IgD-negative memory B cell (primary cell): ENCODE results near the gene AKAP3. TPM values are rescaled to one million over a fixed set of nuclear protein-coding genes. Genes with fewer than 3 reads are reported as not detected.

Experiments
- H3K27ac Mint-ChIP-seq, 3 donors: one replicate each; pipeline ENCODE4 v1.8.0; 2020 to 2022; ENCODE audit warnings: mild to moderate bottlenecking in 3 of 3, mixed read lengths in 3 of 3, moderate library complexity in 1 of 3
- H3K27me3 Mint-ChIP-seq: one replicate; pipeline ENCODE4 v1.8.0; 2021; ENCODE audit warnings: mixed read lengths
- H3K36me3 Mint-ChIP-seq: one replicate; pipeline ENCODE4 v1.8.0; 2020; ENCODE audit warnings: mild to moderate bottlenecking, mixed read lengths
- H3K4me1 Mint-ChIP-seq, 3 donors: one replicate each; pipeline ENCODE4 v1.8.0; 2020 to 2022; ENCODE audit warnings: mixed read lengths in 3 of 3, mild to moderate bottlenecking in 1 of 3
- H3K4me3 Mint-ChIP-seq, 4 donors: one replicate each; pipeline ENCODE4 v1.8.0; 2020 to 2022; ENCODE audit warnings: mild to moderate bottlenecking in 4 of 4, mixed read lengths in 4 of 4, moderate library complexity in 3 of 4
- H3K9me3 Mint-ChIP-seq, 3 donors: one replicate each; pipeline ENCODE4 v1.8.0; 2020 to 2021; ENCODE audit warnings: mixed read lengths in 3 of 3, mild to moderate bottlenecking in 1 of 3
- polyA plus RNA-seq: library from polyadenylated mRNA; unstranded; fragments of 300-500 nt; fragmentation: Illumina TruSeq; gene quantifications from one replicate; pipeline ENCODE4 v1.2.3, GENCODE V29; 2021

Gene AKAP3
- polyA plus RNA-seq, 1 donor from 2014 or later, result 2.7 TPM

DNA sequence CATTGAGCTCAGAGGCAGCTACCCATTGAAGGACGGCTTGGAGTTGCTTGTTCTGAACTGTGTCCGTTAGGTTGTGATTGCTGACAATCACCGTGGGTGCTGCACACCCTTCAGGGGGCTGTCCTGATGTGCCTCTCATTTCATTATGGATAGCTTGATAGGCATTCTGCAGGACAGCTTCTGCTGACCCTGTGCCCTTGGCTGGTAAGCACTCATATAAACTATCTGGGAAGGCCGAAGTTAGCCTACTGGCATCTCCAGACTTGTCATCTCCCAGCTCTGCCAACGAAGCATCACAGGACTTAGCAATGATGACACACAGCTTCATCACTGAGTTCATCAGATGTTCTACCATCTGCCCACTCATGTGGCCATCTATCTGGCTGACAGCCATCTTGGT lies 22.3 kb downstream of the AKAP3 start:
- peaks cover 0 to 7% (median 6%) of the 10 kb centered on the region in 3 donors for H3K4me1 Mint-ChIP-seq
- no peak overlapping the region for H3K27ac Mint-ChIP-seq
- H3K9me3 Mint-ChIP-seq, result peaks cover 0 to 1% (median 0%) of the 10 kb centered on the region in 3 donors
- no peak overlapping the region for H3K4me3 Mint-ChIP-seq
- peaks cover 2% of the 10 kb centered on the region for H3K36me3 Mint-ChIP-seq
- peaks cover 1% of the 10 kb centered on the region for H3K27me3 Mint-ChIP-seq

DNA sequence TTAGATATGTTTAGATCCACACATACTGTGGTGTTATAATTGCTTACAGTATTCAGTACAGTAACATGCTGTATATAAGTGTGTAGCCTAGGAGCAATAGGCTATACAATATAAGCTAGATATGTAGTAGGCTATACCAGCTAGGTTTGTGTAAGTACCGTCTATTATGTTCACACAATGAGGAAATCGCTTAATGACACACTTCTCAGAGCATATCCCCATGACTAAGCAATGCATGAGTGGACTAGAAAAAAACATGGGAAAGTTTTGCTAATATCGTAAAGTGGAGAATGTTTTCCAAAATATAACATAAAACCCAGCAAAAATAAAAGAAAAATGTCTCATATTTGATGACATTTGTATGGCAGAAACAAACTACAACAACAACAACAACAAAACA lies 27.3 kb downstream of the AKAP3 start:
- Mint-ChIP-seq H3K36me3 (no peaks in the 10 kb centered on the region), H3K9me3 (peaks cover 0 to 1% (median 0%) of the 10 kb centered on the region in 3 donors), H3K27ac (no peak overlapping the region), H3K4me1 (peaks cover 0 to 7% (median 6%) of the 10 kb centered on the region in 3 donors), H3K27me3 (no peaks in the 10 kb centered on the region), H3K4me3 (no peak overlapping the region)

DNA sequence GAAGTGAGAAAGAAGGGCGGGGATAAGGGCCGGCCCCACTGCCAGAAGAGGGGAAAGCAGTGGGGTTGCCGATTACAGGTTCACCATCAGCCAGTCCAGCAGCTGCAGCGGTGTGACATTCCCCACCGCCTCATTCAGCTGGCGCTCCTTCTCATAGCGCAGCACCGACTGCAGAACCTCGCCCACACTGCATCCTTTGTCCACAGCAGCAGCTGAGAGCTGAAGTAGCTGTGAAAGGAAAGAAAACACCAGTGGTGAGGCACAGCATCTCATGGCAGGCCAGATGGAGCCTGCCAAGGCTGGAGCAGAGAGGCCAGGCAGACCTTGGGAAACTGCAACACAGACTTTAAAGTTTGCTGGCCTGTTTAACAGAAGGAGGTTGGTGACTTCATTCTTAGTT lies 33.2 kb downstream of the AKAP3 start:
- Mint-ChIP-seq H3K27me3 (no peaks in the 10 kb centered on the region), H3K36me3 (peaks cover 6% of the 10 kb centered on the region), H3K27ac (no peak overlapping the region), H3K4me1 (no peaks in the 10 kb centered on the region), H3K9me3 (no peaks in the 10 kb centered on the region), H3K4me3 (no peak overlapping the region)

DNA sequence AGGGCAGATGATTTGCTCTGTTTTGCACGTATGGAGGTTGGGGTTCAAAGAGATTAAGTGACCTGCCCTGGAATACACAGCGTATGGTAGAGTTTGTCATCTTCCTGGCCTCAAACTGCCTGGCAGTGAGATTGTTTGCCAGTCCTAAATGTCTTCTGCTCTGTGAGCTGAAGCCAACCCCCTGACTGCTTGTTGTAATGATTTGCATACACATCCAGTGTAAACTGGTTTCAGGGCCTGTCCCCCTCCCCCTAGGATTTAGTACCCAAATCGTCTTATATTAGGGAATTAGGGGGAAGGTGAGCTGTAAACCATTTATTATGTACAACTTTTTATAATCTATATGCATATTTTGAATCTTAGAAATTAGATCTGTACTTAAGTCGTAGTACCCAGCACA lies 38.4 kb downstream of the AKAP3 start:
- H3K27ac Mint-ChIP-seq, result no peak overlapping the region
- peaks cover 5% of the 10 kb centered on the region for H3K36me3 Mint-ChIP-seq
- peaks cover 0 to 14% (median 12%) of the 10 kb centered on the region in 3 donors for H3K4me1 Mint-ChIP-seq
- H3K9me3 Mint-ChIP-seq, result no peaks in the 10 kb centered on the region
- H3K27me3 Mint-ChIP-seq, result no peaks in the 10 kb centered on the region
- no peak overlapping the region for H3K4me3 Mint-ChIP-seq

DNA sequence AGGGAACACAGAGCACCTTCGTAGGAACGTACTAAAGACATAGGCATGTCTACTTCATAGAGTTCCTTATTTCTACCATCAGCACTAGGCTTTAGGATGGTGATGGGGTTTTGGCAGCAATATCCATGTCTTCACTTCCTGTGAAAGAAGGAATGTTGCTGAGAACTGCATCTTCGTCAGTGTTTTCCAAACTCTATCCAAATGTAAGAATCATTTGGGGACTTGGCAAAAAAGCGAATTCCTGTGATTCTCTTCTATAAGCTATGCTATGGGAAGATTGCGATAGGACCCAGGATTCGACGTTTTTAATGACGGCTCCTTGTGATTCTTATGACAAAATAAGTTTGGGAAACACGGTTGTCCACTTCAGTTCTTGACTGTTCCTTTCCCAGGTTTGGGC lies 39.8 kb downstream of the AKAP3 start:
- Mint-ChIP-seq H3K36me3 (peaks cover 2% of the 10 kb centered on the region), H3K4me1 (peaks cover 9 to 20% (median 18%) of the 10 kb centered on the region in 3 donors), H3K27me3 (no peaks in the 10 kb centered on the region), H3K4me3 (no peak overlapping the region), H3K27ac (no peak overlapping the region), H3K9me3 (no peaks in the 10 kb centered on the region)

DNA sequence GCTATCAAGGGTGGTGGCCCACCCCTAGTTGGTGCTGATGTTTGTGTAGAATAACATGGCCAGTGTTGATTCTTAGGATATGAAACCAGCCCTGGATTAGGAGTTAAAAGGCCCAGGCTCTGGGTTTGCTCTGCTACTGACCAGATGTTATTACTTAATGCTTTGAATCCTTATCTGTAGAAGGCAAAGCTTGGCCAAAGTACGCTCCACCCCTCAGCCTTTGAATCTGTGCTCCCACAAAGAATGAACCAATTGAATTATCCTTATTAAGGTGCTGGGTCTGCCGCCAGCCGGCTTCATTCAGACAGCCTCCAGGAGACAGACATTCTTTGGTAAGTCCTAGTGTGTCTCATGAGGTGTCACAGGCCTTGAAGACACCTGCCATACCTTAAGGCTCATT lies 41.8 kb downstream of the AKAP3 start:
- Mint-ChIP-seq H3K9me3 (no peaks in the 10 kb centered on the region), H3K4me1 (peaks cover 9 to 20% (median 18%) of the 10 kb centered on the region in 3 donors), H3K27ac (no peak overlapping the region), H3K36me3 (peaks cover 3% of the 10 kb centered on the region), H3K27me3 (peaks cover 2% of the 10 kb centered on the region), H3K4me3 (peak overlapping the region in 2 of 4 donors; percentile 17 to 91)

DNA sequence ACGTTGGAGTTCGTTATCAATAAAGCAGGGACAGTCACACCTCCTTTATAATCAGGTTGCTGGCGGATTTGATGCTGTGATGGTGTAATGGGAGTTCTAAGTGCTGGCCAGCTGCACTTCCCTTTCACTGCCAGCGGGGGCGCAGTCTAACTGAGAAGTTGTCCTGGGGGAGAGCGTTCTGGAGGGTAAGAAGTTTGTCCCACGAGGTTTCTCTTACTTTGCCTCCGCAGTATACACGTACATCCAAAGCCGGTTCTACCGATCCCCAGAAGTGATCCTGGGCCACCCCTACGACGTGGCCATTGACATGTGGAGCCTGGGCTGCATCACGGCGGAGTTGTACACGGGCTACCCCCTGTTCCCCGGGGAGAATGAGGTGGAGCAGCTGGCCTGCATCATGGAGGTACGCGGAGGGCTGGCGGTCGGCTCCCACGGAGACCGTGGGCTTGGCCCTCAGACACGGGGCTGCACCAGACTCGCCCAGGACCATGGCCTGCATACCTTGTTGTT lies 44.1 kb downstream of the AKAP3 start:
- Mint-ChIP-seq H3K4me3 (peak overlapping the region; percentile 91 to 99 (median 98)), H3K4me1 (peaks cover 9 to 20% (median 17%) of the 10 kb centered on the region in 3 donors), H3K27me3 (peaks cover 2% of the 10 kb centered on the region), H3K9me3 (no peaks in the 10 kb centered on the region), H3K36me3 (peaks cover 7% of the 10 kb centered on the region), H3K27ac (peak overlapping the region; percentile 18 to 92 (median 48))

DNA sequence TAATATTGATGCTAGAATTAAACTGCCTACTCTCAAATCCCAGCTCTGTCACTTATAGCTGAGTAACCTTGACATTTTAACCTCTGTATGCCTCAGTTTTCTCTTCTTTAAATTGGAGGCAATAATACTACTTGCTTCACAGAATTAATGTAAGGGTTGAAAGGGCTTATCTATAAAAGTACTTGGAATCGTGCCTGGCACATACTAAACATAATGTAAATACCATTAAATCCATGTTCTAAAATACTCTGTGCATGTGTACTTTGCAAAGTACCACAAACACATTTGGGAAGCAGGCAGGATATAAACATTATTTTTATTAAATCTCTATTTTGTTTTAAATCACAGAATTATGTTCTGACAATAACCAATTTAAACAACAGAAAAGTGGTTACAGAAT lies 44.9 kb downstream of the AKAP3 start:
- peaks cover 2% of the 10 kb centered on the region for H3K27me3 Mint-ChIP-seq
- H3K4me3 Mint-ChIP-seq, result no peak overlapping the region
- H3K36me3 Mint-ChIP-seq, result peaks cover 9% of the 10 kb centered on the region
- peak overlapping the region in 1 of 3 donors; percentile 92 for H3K27ac Mint-ChIP-seq
- H3K9me3 Mint-ChIP-seq, result no peaks in the 10 kb centered on the region
- peaks cover 9 to 20% (median 14%) of the 10 kb centered on the region in 3 donors for H3K4me1 Mint-ChIP-seq

DNA sequence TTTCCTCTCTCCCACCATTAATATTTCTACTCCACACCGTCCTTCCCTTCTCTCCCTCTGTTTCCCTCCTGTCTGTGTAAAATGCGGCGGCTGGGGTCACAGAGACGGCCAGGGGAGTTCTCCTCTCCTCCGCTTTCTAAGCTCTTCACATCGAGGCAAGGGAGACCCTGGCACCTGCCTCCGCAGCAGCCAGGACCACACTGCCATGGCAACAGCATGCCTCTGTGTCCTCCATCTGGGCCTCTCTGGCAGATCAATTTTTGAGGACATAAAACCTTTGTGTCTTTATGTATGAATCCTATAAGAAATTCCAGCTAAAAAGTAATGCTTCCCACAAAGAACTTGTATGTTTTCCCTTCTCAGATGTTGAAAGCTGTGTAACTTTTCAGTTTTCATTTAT lies 45.4 kb downstream of the AKAP3 start:
- no peaks in the 10 kb centered on the region for H3K9me3 Mint-ChIP-seq
- H3K4me1 Mint-ChIP-seq, result peaks cover 9 to 19% (median 14%) of the 10 kb centered on the region in 3 donors
- H3K4me3 Mint-ChIP-seq, result peak overlapping the region in 2 of 4 donors; percentile 3 to 12
- peaks cover 10% of the 10 kb centered on the region for H3K36me3 Mint-ChIP-seq
- no peak overlapping the region for H3K27ac Mint-ChIP-seq
- peaks cover 2% of the 10 kb centered on the region for H3K27me3 Mint-ChIP-seq

DNA sequence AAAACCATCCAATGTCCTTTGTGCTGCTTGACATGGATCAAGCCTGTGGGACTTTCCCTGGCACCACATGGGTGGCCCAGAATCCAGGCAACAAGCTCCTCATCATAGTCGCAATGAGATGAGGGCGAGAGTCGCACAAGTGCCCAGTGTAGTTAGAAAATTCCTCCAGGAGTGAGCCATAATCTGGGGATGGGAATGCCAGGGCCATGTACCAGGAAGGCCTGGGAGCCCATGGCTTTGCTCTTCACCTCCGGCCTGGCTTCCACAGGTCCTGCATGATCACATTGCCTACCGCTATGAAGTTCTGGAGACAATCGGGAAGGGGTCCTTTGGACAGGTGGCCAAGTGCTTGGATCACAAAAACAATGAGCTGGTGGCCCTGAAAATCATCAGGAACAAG lies 53.0 kb downstream of the AKAP3 start:
- Mint-ChIP-seq H3K27me3 (no peaks in the 10 kb centered on the region), H3K9me3 (no peaks in the 10 kb centered on the region), H3K4me1 (no peaks in the 10 kb centered on the region), H3K36me3 (peaks cover 14% of the 10 kb centered on the region), H3K4me3 (no peak overlapping the region), H3K27ac (peak overlapping the region in 1 of 3 donors; percentile 19)

DNA sequence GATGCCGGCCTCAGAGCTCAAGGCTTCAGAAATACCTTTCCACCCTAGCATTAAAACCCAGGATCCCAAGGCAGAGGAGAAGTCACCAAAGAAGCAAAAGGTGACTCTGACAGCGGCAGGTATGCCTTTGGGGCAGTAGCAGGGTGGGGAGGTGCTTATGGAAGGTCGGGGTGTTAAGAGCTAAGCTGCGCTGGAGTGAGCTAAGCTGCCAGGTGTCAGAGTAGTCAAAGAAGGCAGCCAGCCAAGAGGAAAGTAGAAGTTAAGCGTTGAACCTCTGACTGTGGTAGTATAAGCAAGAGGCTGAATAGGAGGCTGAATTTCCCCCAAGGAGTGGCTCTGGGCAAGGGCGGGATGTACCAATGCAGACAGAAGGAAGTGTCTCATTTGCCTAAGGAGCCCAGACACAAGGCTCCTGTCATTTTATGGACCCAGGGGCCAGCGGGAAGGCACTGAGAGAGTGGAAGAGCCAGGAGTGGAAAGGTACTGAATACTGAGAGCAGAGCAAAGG lies 57.6 kb downstream of the AKAP3 start:
- H3K4me1 Mint-ChIP-seq, result no peaks in the 10 kb centered on the region
- no peak overlapping the region for H3K27ac Mint-ChIP-seq
- peaks cover 18% of the 10 kb centered on the region for H3K36me3 Mint-ChIP-seq
- no peaks in the 10 kb centered on the region for H3K9me3 Mint-ChIP-seq
- no peak overlapping the region for H3K4me3 Mint-ChIP-seq
- no peaks in the 10 kb centered on the region for H3K27me3 Mint-ChIP-seq

DNA sequence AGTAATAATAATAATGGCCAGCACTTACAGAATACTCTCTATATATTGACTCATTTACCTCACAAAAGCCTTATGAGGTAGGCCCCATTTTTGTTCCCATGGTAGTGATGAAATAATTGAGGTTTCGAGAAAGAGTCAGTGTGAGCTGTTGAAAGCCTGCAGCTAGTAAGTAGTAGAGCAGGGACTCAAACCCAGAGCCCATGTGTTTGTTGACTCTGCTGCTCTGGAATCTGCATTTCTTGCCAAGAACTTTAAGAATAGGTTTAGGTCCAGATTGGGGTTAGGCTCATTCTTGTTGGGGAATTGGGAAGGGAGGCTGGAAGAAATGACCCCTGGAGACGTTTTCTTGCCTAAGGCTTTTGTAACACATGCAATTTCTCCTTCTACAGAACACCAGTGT lies 58.9 kb downstream of the AKAP3 start:
- Mint-ChIP-seq H3K27me3 (no peaks in the 10 kb centered on the region), H3K4me3 (no peak overlapping the region), H3K4me1 (no peaks in the 10 kb centered on the region), H3K9me3 (no peaks in the 10 kb centered on the region), H3K36me3 (peaks cover 16% of the 10 kb centered on the region), H3K27ac (no peak overlapping the region)

DNA sequence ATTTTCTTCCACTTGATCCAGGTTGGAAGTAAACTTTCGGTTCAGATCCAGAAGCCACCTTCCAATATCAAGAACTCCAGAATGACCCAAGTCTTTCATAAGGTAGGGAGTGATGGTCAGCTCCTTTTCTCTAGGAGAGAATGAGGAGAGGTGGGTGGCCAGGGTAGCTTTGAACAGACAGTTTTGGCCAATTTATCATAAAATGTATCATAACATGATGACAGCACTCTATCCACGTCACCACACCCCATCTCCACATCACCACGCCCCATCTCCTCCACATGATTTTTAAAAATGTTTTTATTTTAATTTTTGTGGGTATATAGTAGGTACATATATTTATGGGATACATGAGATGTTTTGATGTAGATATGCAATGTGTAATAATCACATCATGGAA lies 59.9 kb downstream of the AKAP3 start:
- H3K36me3 Mint-ChIP-seq, result peaks cover 19% of the 10 kb centered on the region

DNA sequence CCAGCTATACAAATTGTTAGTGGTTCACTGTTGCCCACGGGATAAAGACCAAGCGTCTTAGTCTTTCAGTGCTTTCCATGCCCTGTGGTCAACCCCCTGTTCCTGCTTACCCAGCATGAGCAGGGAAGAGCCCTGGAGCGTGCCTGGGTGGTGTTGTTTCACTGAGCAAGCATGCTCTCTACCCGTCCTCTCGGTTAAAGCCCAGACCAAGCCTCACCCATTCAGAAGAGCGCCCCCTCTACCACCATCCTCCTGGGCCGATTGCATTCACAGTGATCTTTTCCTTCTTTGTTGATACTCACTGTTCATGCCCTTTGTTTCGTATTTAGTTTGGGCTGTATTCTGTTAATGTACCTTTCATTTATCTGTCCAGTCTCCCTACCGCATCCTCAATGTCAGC lies 61.7 kb downstream of the AKAP3 start:
- Mint-ChIP-seq H3K27me3 (no peaks in the 10 kb centered on the region), H3K9me3 (no peaks in the 10 kb centered on the region), H3K4me1 (peaks cover 0 to 7% (median 6%) of the 10 kb centered on the region in 3 donors), H3K36me3 (peaks cover 24% of the 10 kb centered on the region), H3K4me3 (peak overlapping the region in 1 of 4 donors; percentile 9), H3K27ac (no peak overlapping the region)

More for the DNA sequence above, 59.9 kb downstream of the AKAP3 start:
- no peaks in the 10 kb centered on the region for H3K27me3 Mint-ChIP-seq
- peaks cover 0 to 4% (median 4%) of the 10 kb centered on the region in 3 donors for H3K4me1 Mint-ChIP-seq
- no peak overlapping the region for H3K4me3 Mint-ChIP-seq
- H3K9me3 Mint-ChIP-seq, result no peaks in the 10 kb centered on the region
- no peak overlapping the region for H3K27ac Mint-ChIP-seq

DNA sequence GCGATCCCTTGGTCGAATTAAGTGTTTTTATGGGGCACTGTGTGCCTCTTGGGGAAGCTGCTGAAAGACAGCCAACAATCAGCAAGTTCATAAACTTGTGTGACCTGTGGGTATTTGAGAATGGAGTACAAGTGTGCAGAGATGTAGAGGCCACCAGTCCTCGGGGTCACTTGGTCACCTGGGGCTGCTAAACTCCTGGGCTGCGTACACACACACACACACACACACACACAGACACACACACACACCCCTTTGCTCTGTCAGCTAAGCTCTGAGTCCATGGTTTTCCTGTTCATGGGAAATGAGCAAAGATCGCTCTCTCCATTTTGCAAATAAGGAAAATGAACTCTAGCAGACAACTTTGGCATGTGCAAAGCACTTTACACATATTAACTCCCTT lies 62.4 kb downstream of the AKAP3 start:
- no peaks in the 10 kb centered on the region for H3K27me3 Mint-ChIP-seq
- no peak overlapping the region for H3K27ac Mint-ChIP-seq
- H3K4me1 Mint-ChIP-seq, result peaks cover 0 to 7% (median 6%) of the 10 kb centered on the region in 3 donors
- no peaks in the 10 kb centered on the region for H3K9me3 Mint-ChIP-seq
- no peak overlapping the region for H3K4me3 Mint-ChIP-seq
- H3K36me3 Mint-ChIP-seq, result peaks cover 25% of the 10 kb centered on the region

DNA sequence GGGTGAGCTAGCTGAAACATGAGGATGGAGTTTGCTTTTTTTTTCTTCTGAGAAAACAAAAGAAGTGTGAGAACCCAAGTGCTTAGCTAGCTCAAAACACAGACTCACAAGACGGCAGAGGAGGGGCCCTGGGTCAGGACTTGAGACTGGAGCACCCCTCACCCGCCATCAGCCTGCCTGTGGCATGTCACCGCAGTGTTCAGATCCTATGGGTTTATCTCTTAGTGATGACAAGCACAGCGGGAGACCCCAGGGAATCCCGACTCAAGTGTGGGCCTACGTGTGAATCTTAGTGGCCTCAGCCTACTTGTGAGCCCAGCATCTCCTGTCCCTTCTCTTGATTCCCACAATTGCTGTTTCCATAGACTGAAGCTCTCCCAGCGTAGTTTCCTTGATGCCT lies 64.0 kb downstream of the AKAP3 start:
- Mint-ChIP-seq H3K4me3 (no peak overlapping the region), H3K27ac (no peak overlapping the region), H3K27me3 (no peaks in the 10 kb centered on the region), H3K9me3 (no peaks in the 10 kb centered on the region), H3K36me3 (peaks cover 16% of the 10 kb centered on the region), H3K4me1 (peaks cover 0 to 9% (median 7%) of the 10 kb centered on the region in 3 donors)
